NCI-H2029 treated with DMSO at 0.1 percent for 48 hours (cell line): Measurements from ENCODE around the gene SLC7A5.
"Not testable (repeated sequence)": the region's sequence is repeated elsewhere in the genome, so short reads cannot be mapped to it uniquely, and the experiment has no call there.

Experiments used
- DNase-seq: peaks from one replicate; lab custom pipeline; 2025; lab: John Stamatoyannopoulos, UW

Gene SLC7A5

DNA sequence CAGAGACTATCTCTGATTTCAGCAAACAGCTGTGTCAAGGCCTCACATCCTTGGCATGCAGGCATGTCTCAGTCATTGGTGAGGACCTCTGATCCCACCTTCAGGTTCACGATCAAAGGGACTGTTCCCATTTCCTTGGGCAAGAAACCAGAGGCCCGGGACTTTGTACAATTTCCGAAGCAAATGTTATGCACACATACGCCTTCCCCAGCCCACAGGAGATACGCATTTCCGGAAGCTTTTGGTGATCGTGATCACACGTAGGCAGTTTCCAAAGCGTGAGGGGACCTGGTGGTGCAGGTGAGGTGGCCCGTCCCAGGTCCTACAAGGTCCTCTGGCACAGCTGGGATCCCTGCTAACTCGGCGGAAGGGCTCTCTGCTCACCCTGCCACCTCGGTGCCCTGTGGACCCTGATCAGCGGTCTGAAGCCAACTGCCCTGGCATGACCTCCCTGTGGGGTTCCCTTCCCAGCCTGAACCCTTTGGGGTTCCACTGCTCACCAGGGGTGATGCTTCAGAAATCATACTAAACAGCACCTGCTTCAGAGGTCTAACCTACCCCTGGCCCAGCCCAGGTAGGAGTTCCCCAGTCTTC, 74.7 kb downstream of the SLC7A5 start:
- no peak for DNase-seq

GRCh38 chr16:87792205-87792565, 77.1 kb downstream of the SLC7A5 start:
- no peak for DNase-seq

DNA sequence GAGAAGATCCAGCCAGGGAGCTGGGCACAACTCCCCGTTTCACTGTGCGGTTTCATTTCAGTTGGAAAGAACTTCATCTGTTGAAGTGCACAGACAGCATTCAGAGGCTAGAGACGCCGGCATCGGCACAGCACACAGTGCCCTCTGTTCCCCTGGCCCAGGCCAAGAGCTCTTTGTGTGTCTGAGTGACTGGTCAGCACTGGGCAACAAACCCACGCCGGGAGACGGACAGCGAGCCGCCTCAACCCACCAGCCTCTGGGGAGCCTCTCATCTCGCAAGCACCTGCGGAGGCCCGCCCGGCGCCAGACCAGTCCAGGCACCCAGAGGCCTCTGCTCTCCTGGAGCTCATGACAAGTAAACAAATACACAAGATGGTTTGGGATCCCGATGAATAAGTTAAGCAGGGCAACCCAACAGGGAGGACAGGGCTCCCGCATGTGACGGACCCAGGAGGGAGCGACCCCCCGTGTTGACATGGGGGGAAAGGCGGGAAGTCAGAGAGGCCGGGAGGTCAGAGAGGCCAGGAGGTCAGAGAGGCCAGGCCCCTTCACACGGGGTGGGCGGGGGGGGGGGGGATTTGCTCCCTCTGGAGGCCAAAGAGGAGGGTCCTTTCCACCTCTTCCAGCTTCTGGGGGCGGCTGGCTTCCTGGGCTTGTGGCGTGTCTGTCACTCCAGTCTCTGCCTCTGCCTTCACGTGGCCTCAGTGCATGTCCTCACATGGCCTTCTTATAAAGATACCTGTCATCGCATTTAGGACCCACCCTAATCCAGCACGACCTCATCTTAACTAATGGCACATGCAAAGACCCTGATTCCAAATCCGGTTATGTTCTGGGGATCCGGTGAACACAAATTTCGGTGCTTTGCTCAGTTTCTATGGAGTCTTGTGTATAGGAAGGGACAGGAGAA, 77.8 kb downstream of the SLC7A5 start:
- no peak for DNase-seq

DNA sequence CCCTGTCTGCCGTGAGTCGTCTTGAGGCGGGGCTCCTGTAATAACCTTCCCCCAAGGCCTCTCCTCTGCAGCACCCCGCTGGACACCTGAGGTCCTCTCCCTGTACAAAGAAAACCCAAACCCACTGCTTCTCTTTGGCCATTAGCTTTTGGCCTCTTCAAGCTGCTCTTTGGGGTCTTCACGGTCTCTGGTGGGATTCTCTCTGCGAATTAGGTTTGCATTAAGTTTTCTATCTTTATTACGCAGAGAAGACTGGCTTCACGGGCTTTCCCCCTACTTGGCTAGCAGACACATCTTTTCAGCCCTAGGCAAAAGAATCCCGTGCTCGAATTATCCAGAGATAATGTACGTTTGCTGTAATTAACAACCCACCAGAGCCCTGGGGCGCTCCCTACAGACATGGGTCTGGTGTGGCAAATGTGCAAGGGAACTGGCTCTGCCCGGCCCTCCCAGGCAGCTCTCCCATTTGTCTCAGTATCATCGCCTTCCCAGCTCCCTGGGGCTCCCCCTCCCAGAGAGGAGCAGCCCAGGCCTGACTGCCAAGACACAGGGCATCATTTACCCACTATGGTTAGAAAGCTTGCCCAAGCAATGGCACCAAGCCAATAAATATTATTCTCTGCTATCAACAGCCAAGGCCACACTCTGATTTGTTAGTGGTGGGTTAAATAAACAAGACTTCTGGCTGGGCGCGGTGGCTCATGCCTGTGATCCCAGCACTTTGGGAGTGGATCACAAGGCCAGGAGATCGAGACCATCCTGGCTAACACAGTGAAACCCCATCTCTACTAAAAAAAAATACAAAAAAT, 78.8 kb downstream of the SLC7A5 start:
- no peak for DNase-seq

DNA sequence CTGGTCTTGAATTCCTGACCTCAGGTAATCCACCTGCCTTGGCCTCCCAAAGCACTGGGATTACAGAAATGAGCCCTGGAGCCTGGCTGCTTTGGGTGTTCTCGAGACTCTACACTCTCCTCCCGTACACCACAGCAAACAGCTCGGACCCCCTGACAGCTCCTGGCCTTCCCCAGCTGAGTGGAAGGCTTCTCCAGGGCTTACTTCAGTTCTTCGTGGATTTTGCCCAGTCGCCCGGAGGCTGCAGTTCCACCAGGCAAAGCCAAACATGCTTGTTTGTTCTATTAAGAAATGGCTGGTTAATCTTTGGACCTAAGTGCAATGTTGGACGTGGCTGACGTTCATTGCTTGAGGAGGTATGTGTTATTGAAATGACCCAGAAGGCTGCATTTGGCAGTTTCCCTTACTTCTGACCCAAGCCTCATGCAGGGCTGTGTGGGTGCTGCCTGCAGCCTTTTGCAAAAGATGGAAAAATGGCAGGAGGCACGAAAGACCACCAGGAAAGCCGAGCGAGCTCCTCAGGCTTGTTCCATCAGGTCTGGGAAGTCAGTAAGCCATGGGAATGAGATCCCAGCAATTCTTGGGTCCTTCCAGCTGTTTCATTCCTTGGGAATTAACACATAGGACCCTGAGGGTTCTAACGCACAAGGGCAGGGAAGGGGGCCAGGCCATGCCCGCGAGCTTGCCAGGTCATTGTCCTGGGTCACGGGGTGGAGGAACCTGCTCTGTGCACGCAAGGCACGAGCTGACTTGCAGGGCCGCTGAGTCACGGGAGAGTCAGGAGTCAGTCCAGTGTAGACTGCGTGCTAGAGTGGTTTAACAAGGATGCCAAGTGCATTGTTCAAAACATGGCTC, 79.6 kb downstream of the SLC7A5 start:
- no peak for DNase-seq

DNA sequence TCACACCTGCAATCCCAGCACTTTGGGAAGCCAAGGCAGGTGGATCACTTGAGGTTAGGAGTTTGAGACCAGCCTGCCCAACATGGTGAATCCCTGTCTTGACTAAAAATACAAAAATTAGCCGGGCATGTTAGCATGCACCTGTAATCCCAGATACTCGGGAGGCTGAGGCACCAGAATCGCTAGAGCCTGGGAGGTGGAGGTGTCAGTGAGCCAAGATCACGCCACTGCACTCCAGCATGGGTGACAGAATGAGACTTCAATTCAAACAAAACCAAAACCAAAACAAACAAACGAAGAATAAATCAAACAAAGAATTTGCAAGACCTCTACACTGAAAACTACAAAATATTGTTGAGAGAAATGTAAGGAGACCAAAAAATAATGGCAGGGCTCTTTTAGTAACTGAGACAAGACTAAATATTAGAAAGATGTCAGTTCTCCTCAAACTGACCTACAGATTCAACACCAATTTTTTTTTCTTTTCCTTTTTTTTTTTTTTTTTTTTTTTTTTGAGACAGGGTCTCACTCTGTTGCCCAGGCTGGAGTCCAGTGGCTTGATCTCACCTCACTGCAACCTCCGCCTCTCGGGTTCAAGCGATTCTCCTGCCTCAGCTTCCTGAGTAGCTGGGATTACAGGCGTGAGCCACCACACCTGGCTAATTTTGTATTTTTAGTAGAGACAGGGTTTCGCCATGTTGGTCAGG, 80.4 kb downstream of the SLC7A5 start:
- DNase-seq: not testable (repeated sequence)

- not testable (repeated sequence) for DNase-seq
Observed at GRCh38 chr16:87787451-87788091, 81.7 kb downstream of the SLC7A5 start.

- DNase-seq: no peak
Observed at GRCh38 chr16:87784812-87785211, 84.5 kb downstream of the SLC7A5 start.

GRCh38 chr16:87782033-87782432, 87.3 kb downstream of the SLC7A5 start:
- DNase-seq: no peak

- no peak for DNase-seq
Observed at GRCh38 chr16:87780385-87780989, 88.8 kb downstream of the SLC7A5 start.
